GM10266 (cell line): ENCODE results near the gene PIK3CA.

Experiments
- DNase-seq: peaks from one replicate; pipeline ENCODE4 v3.0.0; 2012; ENCODE audit errors: extremely low spot score
- CTCF ChIP-seq: IDR thresholded peaks from 2 replicates; pipeline ENCODE4 v1.5.1; 2012; ENCODE audit warnings: mild to moderate bottlenecking, low read depth; ENCODE audit not compliant: control insufficient read depth, insufficient read depth; ENCODE audit errors: missing control alignments

The PIK3CA gene

GRCh38 chr3:179182902-179183301 is 34.7 kb downstream of the PIK3CA start:
- no peak for DNase-seq
- no peak for TF ChIP-seq CTCF

GRCh38 chr3:179184826-179185225 is 36.7 kb downstream of the PIK3CA start:
- no peak for DNase-seq

GRCh38 chr3:179186426-179186825 is 38.3 kb downstream of the PIK3CA start:
- no peak for DNase-seq
- no peak for TF ChIP-seq CTCF

More at GRCh38 chr3:179184826-179185225, 36.7 kb downstream of the PIK3CA start:
- no peak for TF ChIP-seq CTCF

- DNase-seq: no peak
- TF ChIP-seq CTCF: no peak
Observed at GRCh38 chr3:179189759-179190158, 41.6 kb downstream of the PIK3CA start.

GRCh38 chr3:179190581-179190980 is 42.4 kb downstream of the PIK3CA start:
- no peak for TF ChIP-seq CTCF
- DNase-seq: no peak

GRCh38 chr3:179192542-179192941 is 44.4 kb downstream of the PIK3CA start:
- no peak for DNase-seq
- no peak for TF ChIP-seq CTCF

- TF ChIP-seq CTCF: no peak
- no peak for DNase-seq
Observed at GRCh38 chr3:179194931-179195330, 46.8 kb downstream of the PIK3CA start.
